ENCODE results near the gene CSMD2. TPM values are rescaled to one million over a fixed set of nuclear protein-coding genes. Genes with fewer than 3 reads are reported as not detected.

CSMD2 gene
- total and polyA plus RNA-seq, 2 of the 8 experiments (the other 6 are each of a cell fraction or from before 2014, with no cell fraction given), result 7.0 to 14.7 TPM

- no peak overlapping the region for H3K18ac ChIP-seq (ENCODE audit: extremely low read depth, low read length)
- peaks cover 6% of the 10 kb centered on the region for H3K79me1 ChIP-seq (ENCODE audit: low read depth, low read length)
- no peak for FAIRE-seq
- H2BK120ac ChIP-seq (replicated peaks; ENCODE audit: low read depth, low read length), result no peak overlapping the region
- H3K9me3 ChIP-seq (ENCODE audit: insufficient read depth in 2 of 2, low read depth in 1 of 2, low read length in 1 of 2), result no peaks in the 10 kb centered on the region
- no peak overlapping the region for H4K91ac ChIP-seq (replicated peaks; ENCODE audit: insufficient read length, low read length)
- no peak overlapping the region for H3K56ac ChIP-seq (replicated peaks; ENCODE audit: insufficient read length, low read depth, low read length)
- CTCF ChIA-PET (ENCODE audit: partially characterized antibody), result interaction anchor here (1.0 to 7.4 kb wide), 2 partner anchors 15 to 25 kb away, joined by 3 to 34 read pairs; no protein-coding TSS in a partner anchor
- no peak overlapping the region for H3K4ac ChIP-seq (replicated peaks; ENCODE audit: insufficient read length, low read depth, low read length)
- H3K23me2 ChIP-seq (ENCODE audit: low read depth, low read length), result no peaks in the 10 kb centered on the region
- POLR2A ChIA-PET (ENCODE audit: partially characterized antibody), result interaction anchor here (2.0 kb wide), 1 partner anchor 9 kb away, joined by 5 read pairs; no protein-coding TSS in a partner anchor
- H4K5ac ChIP-seq (ENCODE audit: insufficient read length, low read depth, low read length), result no peak overlapping the region
- no peak overlapping the region for H3K27ac ChIP-seq (ENCODE audit: low read depth, low read length)
- H4K8ac ChIP-seq (ENCODE audit: extremely low read depth, insufficient read depth, low read length), result no peak overlapping the region
- no peak overlapping the region for H2BK15ac ChIP-seq (ENCODE audit: low read length)
- H3K79me2 ChIP-seq (ENCODE audit: control insufficient read depth in 1 of 2, insufficient read depth in 2 of 2, low read length in 2 of 2), result peaks cover 3 to 8% of the 10 kb centered on the region in 2 experiments; a peak in 2 of 4 replicates
- H3K4me2 ChIP-seq (ENCODE audit: insufficient read depth in 1 of 2, low read depth in 2 of 2, low read length in 2 of 2), result no peak overlapping the region
- no peak overlapping the region for H2BK20ac ChIP-seq (ENCODE audit: low read length)
- H3K36me3 ChIP-seq (ENCODE audit: control insufficient read depth in 2 of 4, insufficient read depth in 4 of 4, low read length in 3 of 4), result peaks cover 0 to 6% (median 0%) of the 10 kb centered on the region in 4 experiments; a peak in 3 of 8 replicates
- H2BK12ac ChIP-seq (ENCODE audit: low read depth, low read length), result no peak overlapping the region
- H2BK5ac ChIP-seq (ENCODE audit: low read depth, low read length), result no peak overlapping the region
- peaks cover 4% of the 10 kb centered on the region in 2 experiments for H4K20me1 ChIP-seq (replicated peaks in 1 of 2; ENCODE audit: control insufficient read depth in 1 of 2, insufficient read depth in 2 of 2, low read length in 2 of 2)
- no peaks in the 10 kb centered on the region for H3K4me1 ChIP-seq (replicated peaks in 1 of 4; ENCODE audit: control insufficient read depth in 3 of 4, insufficient read depth in 4 of 4, low read length in 3 of 4)
- H2AFZ ChIP-seq (ENCODE audit: low read length), result no peak overlapping the region
- H3K14ac ChIP-seq (ENCODE audit: insufficient read length), result no peak overlapping the region
- H2AK5ac ChIP-seq (ENCODE audit: low read depth, low read length), result no peak overlapping the region
- 98% methylated on average over 3 of the region's 3 CpGs; no CpG with 5 or more reads in 1 of the 2 experiments for WGBS, 2 experiments (ENCODE audit: extremely low coverage in 1 of 2, insufficient coverage in 1 of 2, insufficient read length in 1 of 2, insufficient replicate concordance in 2 of 2, low coverage in 1 of 2, low lambda C conversion rate in 2 of 2, missing lambda C conversion rate in 1 of 2)
- H3K9ac ChIP-seq (replicated peaks in 1 of 4; ENCODE audit: extremely low read depth in 1 of 4, low read depth in 3 of 4, low read length in 3 of 4), result peak overlapping the region in 1 of 4 experiments; percentile 3; a peak in 1 of 7 replicates
- H3K27me3 ChIP-seq (replicated peaks in 1 of 4; ENCODE audit: control insufficient read depth in 3 of 4, extremely low read depth in 1 of 4, insufficient read depth in 3 of 4, low read length in 3 of 4), result no peaks in the 10 kb centered on the region
- H3K4me3 ChIP-seq (ENCODE audit: extremely low read depth in 1 of 4, insufficient read depth in 2 of 4, low read depth in 3 of 4, low read length in 4 of 4), result no peak overlapping the region
- no peak overlapping the region for H3K23ac ChIP-seq (ENCODE audit: insufficient read length)
- no peak for DNase-seq (ENCODE audit: low read depth in 1 of 2, low spot score in 2 of 2)
- TF ChIP-seq EGR1 (IDR thresholded peaks at IDR 0.05; ENCODE audit: borderline replicate concordance, low read depth, low read length) (no peak), TCF12 (IDR thresholded peaks at IDR 0.05; ENCODE audit: low read depth, low read length) (no peak), TBP (IDR thresholded peaks at IDR 0.05; ENCODE audit: low read depth, low read length) (no peak), BCL11A (IDR thresholded peaks at IDR 0.05; ENCODE audit: low read depth in 2 of 2, low read length in 2 of 2) (no peak), GABPA (IDR thresholded peaks at IDR 0.05; ENCODE audit: borderline replicate concordance, insufficient read depth, low read length) (no peak), SAP30 (IDR thresholded peaks at IDR 0.05; ENCODE audit: insufficient read depth, insufficient replicate concordance, low read length) (no peak), CEBPB (IDR thresholded peaks at IDR 0.05; ENCODE audit: low read depth, low read length) (no peak), JUN (IDR thresholded peaks at IDR 0.05; ENCODE audit: low read depth, low read length) (no peak), ASH2L (IDR thresholded peaks at IDR 0.05; ENCODE audit: low read length) (no peak), RAD21 (IDR thresholded peaks at IDR 0.05 in 1 of 2, conservative IDR thresholded peaks at IDR 0.05 in 1 of 2; ENCODE audit: low read depth in 2 of 2, low read length in 2 of 2) (no peak), MAFK (IDR thresholded peaks at IDR 0.05; ENCODE audit: low read depth, low read length) (no peak)
- TF ChIP-seq, protein P1, sequence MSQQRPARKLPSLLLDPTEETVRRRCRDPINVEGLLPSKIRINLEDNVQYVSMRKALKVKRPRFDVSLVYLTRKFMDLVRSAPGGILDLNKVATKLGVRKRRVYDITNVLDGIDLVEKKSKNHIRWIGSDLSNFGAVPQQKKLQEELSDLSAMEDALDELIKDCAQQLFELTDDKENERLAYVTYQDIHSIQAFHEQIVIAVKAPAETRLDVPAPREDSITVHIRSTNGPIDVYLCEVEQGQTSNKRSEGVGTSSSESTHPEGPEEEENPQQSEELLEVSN (IDR thresholded peaks at IDR 0.05), result no peak
Observed at GRCh38 chr1:34029515-34029914, 135.5 kb downstream of the CSMD2 start.
